Liver (tissue), 3 donors: Measurements from ENCODE around the gene SLC37A2.

Experiments used
- CTCF ChIP-seq: fragments of 150-350 bp; IDR thresholded peaks from 2 replicates; pipeline ENCODE4 v1.5.1; 2017; ENCODE audit warnings: improper control_type of control experiment, low read depth, low read length; ENCODE audit not compliant: missing input control
- RAD21 ChIP-seq, 2 donors: IDR thresholded peaks; 2 replicates each; pipeline ENCODE4 v1.6.1; 2016; ENCODE audit warnings: antibody characterized with exemption in 2 of 2, mild to moderate bottlenecking in 2 of 2
- donor health status: healthy.
- donor health status: healthy.

GRCh38 chr11:125052047-125052446, 11.1 kb upstream of the SLC37A2 start:
- TF ChIP-seq CTCF (no peak), RAD21 (IDR thresholded peaks at IDR 0.05) (no peak)
